Brain pericyte (primary cell): ENCODE measurements around the gene RSRC2.
"Not testable (repeated sequence)": the region's sequence is repeated elsewhere in the genome, so short reads cannot be mapped to it uniquely, and the experiment has no call there.

Experiments
- DNase-seq: peaks from one replicate; pipeline ENCODE4 v3.0.0-alpha.2; 2012; ENCODE audit warnings: low read depth, low spot score

RSRC2 gene

DNA sequence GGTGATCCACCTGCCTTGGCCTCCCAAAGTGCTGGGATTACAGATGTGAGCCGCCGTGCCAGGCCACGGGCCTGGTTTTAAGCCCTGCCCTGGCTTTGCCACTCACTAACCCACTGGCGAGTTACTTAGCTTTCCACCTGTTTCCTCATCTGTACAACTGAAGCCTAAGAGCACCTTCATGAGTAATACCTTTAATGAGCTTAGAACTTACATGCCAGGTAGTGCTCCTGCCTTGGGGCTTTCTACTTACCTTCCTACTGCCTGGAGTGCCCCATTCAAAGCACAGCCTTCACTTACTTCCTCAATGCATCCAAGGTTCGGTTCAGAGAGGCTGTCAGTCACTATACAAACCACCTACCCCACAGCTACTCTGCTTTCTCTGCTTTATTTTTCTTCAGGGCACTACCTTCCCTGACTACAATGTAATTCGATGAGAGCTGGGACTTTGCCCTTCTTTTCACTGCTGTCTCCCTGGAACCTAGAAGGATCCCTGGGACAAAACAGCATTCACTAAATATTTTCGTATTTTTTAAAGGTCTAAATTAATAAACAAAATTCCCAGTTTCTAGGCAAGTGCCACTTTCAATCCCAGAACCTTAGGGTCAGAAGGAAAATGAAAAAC lies 39.8 kb downstream of the RSRC2 start:
- no peak for DNase-seq

DNA sequence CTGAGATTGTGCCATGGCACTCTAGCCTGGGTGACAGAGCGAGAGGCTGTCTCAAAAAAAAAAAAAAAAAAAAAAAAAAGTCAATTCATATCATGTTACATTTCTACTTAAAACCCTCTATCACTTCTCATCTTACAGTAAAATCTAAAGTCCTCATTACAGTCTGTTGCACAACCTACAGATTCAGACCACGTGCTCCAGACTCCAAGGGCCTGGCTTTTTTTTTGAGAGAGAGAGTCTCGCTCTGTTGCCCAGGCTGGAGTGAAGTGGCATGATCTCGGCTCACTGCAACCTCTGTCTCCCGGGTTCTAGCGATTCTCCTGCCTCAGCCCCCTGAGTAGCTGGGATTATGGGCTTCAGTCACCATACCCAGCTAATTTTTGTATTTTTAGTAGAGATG lies 40.4 kb downstream of the RSRC2 start:
- DNase-seq: not testable (repeated sequence)

DNA sequence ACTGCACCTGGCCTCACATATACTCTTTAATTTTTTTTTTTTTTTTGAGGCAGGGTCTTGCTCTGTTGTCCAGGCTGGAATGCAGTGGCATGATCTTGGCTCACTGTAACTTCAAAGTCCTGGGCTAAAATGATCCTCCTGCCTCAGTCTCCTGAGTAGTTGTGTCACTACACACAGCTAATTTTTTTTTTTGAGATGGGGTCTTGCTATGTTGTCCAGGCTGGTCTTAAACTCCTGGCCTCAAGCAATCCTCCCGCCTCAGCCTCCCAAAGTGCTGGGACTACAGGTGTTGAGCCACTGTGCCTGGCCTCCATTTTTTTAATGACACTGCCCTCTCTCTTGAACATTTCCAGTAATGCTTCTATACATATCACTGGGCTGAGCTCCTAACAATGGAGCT lies 42.4 kb downstream of the RSRC2 start:
- not testable (repeated sequence) for DNase-seq

DNA sequence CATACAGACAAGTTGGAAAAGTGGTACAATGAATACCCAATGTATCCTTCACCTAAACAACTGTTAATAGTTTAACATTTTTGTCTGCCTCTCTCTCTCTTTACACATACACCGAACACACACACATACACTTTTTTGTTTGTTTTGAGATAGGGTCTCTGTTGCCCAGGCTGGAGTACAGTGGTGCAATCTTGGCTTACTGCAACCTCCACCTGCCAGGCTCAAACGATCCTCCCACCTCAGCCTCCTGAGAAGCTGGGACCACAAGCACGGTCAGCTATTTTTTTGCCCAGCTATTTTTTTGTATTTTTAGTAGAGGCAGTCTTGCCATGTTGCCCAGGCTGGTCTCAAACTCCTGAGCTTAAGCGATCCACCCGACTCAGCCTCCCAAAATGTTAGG lies 42.8 kb downstream of the RSRC2 start:
- DNase-seq: no peak

DNA sequence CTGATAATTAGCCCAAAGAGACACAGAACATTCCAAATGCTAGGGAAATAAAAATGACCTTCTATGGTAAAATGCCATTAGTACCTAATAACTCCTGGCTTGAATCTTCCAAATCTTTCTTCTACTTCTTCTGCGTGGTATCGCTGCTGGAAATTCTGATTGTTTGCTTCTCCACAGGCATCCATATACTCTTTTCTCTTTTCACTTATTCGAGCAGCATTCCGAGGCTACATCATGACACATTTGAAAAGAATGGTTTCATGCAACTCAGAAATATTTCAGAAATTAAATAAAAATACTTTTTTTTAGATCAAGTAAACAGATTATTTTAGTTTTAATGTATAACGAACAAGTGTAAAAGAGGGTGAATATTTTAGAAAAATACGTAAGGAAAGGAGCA lies 44.9 kb downstream of the RSRC2 start:
- no peak for DNase-seq

DNA sequence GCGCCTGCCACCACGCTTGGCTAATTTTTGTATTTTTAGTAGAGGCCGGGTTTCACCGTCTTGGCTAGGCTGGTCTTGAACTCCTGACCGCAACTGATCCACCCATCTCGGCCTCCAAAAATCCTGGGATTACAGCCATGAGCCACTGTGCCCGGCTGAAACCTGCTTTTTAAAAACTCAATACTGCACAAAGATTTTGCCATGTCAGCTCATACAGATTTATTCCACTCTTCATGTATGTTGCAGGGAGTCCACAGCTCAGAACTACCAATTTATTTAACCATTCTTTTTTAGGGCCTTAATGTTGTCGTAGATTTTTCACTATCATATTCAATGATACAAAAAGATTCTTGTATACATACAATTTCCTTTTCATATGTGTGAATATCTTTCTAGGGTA lies 46.0 kb downstream of the RSRC2 start:
- no peak for DNase-seq

DNA sequence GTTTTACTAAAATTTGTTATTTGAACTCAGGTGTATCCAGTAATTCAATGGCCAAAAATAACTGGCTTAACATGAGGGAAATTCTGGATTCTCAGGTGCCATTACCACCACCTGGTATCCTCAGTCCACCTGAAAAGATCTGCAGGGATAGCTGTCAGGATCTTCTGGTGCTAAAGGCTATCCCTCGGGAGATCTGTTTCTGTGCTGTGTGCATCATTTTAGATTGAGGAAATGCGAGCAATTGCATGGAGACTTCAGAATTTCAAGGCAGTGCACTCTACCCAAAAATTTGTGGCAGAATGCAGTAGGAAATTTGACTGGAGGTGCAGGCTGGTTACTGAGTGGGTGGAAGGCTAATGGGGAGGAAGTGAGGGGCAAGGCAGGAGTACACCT lies 52.4 kb downstream of the RSRC2 start:
- no peak for DNase-seq

DNA sequence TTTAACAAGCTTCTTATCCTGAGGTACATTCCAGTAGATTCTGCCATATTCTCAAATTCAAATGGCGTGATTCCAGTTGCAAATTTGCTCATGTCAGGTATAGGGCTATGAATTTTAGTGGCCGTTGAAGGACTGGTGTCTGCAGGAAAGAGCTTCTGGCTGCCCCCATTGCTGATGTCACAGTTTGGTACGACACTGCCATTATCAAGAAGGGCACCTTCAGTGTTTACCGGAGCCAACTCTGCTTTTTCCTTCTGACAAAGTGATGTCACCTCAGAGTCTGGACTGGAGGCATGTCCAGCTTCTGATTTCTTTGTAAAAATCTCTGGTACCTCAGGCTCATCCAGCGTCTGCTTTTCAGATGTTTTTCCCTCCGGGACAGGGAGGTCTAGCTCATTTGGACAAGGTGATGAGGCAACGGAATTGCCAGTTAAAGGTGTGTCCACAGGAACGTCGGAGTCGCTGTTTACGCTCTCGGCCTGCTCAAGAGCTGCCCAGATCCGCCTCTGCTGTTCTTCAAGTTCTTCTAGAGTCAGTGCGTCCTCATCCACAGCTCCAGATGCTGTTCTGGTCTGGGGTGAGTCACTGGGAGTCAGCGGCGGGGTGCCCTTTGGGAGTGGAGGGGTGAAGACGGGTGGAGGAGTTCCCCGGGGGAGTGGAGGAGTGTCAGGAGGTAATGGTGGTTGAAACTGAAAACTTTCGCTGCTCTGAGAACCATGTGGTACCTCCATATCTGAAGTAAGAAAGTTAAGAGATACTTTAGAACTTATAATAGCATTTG lies 53.0 kb downstream of the RSRC2 start:
- DNase-seq: no peak

DNA sequence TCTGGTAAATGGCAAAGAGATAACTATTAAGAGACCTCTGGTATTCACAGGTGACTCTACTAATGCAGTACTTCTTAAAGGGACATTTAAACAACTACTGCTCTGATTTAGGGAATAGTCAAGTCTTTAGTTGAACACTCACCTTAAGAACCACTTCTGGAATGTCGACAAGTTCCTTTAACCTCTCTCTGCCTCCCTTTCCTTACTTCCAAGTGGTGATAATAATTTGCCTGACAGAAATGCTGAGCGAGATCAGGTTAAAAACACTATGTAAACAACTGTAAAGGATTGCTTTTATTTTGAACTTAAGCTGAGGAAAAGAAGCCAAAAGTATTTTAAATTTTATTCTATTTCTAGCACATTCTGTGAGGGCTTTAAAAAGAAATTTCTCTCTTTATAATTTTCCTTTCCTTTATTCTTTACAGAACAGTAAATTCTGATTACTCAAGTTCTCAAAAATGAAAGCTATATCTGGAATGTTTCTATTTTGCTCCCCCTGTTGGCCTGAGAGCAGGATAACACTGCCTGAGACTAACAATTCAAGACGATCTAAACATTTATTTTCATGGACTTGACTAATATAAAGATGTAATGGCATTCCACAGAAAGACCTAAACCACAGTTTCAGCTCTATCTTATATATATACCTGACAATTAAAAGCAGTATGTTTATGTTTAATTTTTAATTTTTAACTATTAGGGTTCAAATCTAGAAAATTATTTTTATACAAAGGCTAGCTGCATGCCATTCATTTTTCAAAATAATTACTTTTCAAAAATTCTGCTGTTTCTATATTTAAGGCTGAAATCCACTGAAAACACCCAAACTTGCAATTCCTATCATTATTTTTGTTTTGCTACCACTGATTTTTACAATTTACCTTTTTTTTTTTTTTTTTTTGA lies 55.2 kb downstream of the RSRC2 start:
- no peak for DNase-seq

DNA sequence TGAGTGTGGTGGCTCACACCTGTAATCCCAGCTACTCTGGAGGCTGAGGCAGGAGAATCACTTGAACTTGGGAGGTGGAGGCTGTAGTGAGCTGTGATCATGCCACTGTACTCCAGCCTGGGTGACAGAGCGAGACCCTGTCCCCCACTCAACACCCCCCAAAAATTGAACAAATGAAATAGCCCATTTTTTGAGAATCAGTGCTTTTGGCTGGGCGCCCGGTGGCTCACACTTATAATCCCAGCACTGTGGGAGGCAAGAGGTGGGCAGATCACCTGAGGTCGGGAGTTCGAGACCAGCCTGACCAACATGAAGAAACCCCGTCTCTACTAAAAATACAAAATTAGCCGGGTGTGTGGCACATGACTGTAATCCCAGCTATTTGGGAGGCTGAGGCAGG lies 56.2 kb downstream of the RSRC2 start:
- not testable (repeated sequence) for DNase-seq

DNA sequence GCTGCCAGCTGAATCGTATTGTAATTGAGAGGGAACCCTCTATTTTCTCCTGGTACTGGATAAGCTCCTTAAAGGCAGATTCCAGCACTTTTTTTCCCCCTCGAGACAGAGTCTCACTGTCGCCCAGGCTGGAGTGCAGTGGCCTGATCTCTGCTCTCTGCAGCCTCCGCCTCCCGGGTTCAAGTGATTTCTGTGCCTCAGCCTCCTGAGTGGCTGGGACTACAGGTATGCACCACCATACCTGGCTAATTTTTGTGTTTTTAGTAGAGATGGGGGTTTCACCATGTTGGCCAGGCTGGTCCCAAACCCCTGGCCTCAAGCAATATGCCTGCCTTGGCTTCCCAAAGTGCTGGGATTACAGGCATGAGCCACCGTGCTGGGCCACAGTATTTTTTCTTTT lies 56.9 kb downstream of the RSRC2 start:
- not testable (repeated sequence) for DNase-seq

DNA sequence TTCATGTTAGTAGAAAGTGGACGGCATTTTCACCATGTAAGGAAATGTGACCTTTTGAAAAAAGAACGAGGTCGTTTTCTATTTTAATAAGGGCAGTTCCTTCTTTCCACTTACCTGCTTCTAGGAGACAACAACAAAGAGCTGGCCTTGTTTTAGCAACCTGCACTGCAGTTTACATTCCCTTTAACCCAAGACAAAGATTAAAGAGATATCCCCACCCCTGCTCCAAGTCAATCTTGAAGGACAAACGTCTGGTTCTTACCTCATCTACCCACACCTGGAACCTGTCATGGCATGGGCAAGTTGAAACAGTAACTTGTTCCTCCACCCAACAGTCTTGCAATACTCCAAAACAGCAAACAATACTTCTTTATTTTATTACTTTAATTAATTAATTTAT lies 58.8 kb downstream of the RSRC2 start:
- no peak for DNase-seq

DNA sequence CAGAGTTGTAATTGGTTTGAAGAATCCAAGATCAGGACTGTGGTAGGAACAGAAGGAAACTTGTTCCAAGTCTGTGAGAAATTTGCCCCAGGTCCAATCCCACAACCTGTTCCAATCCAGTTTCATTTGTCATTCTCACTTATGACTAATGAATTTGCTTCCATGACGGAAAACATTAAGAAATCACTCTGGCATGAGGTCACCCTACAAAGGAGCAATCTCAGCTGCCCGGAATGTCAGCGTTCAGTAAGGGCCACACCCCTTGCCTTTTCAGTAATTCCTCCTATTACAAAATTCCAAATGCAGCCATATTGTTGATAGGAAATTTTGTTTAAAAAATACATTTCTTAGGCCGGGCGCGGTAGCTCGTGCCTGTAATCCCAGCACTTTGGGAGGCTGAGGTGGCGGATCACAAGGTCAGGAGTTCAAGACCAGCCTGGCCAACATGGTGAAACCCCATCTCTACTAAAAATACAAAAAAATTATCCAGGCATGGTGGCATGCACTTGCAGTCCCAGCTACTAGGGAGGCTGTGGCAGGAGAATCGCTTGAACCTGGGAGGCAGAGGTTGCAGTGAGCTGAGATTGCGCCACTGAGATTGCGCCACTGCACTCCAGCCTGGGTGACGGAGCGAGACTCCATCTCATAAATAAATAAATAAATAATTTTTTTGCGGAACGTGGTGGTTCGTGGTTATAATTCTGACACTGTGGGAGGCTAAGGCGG lies 62.3 kb downstream of the RSRC2 start:
- DNase-seq: not testable (repeated sequence)

DNA sequence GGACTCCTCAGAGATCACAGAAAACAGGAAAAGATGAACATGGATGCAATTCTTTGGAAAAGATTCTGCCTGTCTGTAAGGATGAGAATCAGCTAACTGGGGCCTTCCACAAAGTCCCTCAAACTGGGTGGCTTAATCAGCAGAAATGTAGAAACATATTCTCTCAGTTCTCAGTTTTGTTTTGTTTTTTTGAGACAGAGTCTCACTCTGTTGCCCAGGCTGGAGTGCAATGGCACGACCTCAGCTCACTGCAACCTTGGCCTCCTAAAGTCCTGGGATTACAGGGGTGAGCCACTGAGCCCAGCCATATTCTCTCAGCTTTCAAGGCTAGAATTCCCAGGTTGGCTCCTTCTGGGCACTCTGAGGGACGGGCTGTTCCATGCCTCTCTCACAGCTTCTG lies 66.1 kb downstream of the RSRC2 start:
- DNase-seq: no peak

DNA sequence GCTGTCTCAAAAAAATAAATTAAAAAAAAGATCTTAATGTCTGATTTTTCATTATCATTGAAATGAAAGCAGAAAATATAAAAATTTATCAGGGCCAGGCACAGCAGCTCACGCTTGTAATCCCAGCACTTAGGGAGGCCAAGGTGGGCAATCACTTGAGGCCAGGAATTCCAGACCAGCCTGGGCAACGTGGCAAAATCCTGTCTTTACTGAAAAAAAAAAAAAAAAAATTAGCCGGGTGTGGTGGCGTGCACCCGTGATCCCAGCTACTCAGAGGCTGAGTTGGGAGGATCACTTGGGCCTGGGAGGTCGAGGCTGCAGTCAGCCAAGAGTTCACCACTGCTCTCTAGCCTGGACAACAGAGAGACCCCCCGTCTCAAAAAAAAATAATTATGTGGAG lies 66.7 kb downstream of the RSRC2 start:
- no peak for DNase-seq

DNA sequence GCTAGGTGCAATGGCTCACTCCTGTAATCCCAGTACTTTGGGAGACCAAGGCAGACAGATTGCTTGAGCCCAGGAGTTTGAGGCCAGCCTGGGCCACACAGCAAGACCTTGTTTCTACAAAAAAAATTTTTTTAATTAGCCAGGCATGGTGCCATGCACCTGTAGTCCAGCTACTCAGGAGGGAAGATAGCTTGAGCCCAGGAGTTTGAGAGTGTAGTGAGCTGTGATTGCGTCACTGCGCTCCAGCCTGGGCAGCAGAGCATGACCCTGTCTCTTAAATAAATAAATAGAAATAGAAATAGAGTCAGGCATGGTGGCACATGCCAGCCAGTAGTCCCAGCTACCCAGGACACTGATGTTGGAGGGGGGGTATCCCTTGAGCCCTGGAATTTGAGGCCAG lies 67.5 kb downstream of the RSRC2 start:
- DNase-seq: no peak

DNA sequence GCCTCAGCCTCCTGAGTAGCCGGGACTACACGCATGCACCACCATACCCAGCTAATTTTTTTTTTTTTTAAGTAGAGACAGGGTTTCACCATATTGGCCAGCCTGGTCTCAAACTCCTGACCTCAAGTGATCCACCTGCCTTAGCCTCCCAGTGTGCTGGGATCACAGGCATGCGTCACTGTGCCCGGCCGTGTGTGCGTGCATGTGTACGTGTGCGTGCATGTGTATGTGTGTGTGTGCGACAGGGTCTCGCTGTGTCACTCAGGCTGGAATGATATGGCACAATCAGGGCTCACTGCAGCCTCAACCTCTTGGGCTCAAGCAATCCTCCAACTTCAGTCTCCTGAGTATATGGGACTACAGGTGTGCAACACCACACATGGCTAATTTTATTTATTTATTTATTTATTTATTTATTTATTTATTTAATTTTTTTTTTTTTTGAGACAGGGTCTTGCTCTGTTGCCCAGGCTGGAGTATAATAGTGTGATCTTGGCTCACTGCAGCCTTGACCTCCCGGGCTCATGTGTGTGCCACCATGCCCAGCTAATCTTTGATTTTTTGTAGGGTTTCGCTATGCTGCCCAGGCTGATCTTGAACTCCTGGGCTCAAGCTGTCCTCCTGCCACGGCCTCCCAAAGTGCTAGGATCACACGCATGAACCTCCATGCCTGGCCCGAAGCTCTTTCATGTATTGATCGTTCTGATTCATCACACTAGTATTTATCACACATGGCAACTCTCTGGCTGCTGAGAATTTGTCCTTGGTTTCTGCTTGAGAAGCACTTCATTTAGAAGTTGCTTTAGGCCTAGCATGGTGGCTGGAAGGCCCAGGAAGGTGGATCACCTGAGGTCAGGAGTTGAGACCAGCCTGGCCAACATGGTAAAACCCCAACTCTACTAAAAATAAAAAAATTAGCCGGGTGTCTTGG lies 68.4 kb downstream of the RSRC2 start:
- no peak for DNase-seq

DNA sequence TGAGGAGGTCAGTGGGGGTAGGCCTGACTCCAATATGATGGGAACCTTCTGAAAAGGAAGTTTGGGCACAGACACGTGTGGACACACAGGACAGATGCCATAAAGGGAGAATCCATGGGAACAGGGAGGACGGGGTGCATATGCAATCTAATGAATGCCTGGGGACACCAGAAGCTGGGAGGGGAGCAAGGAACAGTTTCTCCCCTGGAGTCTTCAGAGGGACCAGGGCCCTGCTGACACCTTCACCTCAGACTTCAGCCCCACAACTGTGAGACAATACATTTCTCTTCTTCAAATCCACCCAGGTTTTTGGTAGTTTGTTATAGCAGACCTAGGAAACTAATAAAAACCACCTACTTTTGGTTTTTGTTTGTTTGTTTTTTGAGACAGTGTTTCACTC lies 69.1 kb downstream of the RSRC2 start:
- DNase-seq: no peak

DNA sequence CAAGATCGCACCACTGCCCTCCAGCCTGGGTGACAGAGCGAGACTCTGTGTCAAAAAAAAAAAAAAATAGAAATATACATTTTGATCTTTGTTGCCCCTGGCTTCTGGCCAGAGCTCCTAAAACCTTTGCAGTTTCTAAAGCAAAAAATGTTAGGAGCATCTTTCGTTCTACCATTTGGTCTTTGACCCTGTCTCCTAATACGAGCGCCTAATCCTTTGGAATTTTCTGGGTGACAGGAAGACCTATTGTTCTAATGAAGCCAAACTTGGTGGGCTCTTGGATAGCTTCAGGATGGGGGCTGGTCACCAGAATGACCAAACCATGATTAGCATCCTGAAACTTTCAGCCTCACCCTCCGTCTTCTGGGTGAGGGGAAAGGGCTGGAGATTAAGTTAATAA lies 72.0 kb downstream of the RSRC2 start:
- DNase-seq: no peak

DNA sequence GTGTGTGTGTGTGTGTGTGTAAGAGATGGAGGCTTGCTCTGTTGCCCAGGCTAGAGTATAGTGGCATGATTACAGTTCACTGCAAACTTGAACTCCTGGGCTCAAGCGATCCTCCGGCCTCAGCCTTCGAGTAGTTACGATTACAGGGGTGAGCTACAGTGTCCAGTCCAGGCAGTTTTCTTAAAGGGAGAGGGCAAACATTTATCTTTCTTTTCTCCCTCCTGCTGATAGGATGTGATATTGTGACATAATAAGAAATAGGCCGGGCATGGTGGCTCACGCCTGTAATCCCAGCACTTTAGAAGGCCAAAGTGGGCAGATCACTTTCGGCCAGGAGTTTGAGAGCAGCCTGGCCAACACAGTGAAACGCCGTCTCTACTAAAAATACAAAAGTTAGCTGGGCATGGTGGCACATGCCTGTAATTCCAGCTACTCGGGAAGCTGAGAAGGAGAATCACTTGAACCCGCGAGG lies 72.5 kb downstream of the RSRC2 start:
- DNase-seq: no peak
